GM19468 (cell line): Measurements from ENCODE around the gene OXT.

Source experiments
- ATAC-seq: cut with Tn5 transposase; IDR thresholded peaks from one replicate; pipeline ENCODE4 v1.9.1; 2021; ENCODE audit warnings: mild to moderate bottlenecking, moderate library complexity, moderate number of reproducible peaks; ENCODE audit not compliant: unreplicated experiment; ENCODE audit errors: extremely low read depth

Gene OXT

DNA sequence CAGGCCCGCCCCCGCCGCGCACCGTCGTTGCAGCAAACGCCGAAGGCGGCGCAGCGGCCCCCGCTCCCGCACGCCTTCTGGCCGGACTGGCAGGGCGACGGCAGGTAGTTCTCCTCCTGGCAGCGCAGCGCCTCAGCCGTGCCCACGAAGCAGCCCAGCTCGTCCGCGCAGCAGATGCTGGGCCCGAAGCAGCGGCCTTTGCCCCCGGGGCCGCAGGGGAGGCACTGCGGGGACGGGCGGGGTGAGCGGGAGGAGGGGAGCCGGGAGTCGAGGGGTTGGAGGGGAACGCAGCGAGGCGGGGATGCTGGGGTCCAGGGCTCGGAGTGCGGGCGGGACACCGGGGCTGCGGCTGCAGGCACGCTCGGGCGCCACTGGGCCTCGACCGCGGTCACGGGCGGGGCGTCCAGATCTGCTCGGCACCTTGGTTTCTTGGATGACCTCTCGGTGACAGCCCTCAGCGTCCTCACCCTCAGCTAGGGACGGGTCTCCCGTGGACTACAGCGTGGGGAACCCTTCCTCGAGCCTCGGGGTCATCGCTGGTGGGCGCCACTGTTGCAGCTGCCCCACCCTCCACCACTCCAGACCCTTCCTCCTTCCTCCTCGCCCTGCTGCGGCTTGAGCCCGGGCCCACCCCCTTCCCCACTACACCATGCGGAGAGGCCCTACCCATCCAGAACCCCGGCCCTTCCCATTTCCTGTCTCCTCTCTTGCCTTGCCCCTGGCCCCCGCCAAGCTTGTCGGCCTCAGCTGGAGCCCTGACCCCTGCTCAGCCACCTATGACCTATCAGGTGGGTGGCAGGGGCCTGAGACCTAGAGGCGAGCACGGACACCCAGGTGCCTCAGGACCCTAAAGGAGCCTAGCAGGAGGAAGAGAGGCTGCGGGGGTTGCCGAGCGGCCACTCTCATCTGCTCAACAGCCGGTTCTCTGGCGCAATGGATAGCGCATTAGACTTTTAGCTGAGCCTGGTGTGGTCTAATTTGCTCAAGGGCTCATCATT, 11.8 kb downstream of the OXT start:
- no peak for ATAC-seq

- no peak for ATAC-seq
Observed at GRCh38 chr20:3084283-3084985, 13.0 kb downstream of the OXT start, which contains the start of gene AVP. TSS of gene AVP (minus strand) at chr20:3084724. CDS start at chr20:3084674, 50 bp downstream.

DNA sequence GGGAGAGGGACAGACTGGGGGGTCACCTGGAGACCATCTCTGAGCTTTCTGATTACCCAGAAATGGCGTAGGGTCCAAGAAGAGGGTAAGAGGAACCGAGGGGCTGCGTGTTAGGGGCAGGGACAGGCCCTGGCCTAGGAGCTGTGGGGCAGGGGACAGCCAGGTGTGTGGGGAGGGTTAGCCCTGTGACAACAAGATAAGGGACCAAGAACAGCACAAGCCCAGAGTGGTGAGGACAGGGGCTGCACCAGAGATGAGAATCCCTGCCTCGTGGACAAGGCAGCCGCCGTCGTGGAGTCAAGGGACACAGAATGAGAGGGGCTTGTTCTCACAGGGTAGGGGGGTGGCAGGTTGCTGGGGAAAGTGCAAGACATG, 13.6 kb downstream of the OXT start:
- ATAC-seq = no peak

DNA sequence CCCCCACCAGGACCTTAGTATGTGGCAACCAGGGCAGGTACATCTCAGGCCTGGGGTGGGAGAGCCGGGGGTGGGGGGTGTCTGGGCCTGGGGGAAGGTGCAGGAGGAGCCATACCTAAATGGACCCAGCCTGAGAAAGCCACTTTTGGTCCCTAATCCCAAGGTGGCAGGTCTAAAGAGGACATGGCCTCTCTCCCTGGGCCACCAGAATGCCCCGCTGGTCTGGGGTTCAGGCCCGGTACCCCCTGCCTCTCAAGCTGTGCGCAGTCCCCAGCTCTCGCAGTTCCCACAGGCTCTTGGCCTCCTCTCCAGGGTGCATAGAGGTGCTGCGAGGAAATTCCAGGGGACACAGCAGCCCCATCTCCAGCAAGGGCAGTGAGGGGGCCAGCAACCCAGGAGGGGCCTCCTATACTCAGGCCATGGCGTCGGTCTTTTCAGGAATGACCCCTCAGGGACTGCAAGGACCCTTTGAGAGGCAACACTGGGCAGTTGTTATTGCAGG, 14.2 kb downstream of the OXT start:
- no peak for ATAC-seq

GRCh38 chr20:3088031-3088430, 16.6 kb downstream of the OXT start:
- no peak for ATAC-seq

- no peak for ATAC-seq
Observed at GRCh38 chr20:3090565-3090964, 19.1 kb downstream of the OXT start.

DNA sequence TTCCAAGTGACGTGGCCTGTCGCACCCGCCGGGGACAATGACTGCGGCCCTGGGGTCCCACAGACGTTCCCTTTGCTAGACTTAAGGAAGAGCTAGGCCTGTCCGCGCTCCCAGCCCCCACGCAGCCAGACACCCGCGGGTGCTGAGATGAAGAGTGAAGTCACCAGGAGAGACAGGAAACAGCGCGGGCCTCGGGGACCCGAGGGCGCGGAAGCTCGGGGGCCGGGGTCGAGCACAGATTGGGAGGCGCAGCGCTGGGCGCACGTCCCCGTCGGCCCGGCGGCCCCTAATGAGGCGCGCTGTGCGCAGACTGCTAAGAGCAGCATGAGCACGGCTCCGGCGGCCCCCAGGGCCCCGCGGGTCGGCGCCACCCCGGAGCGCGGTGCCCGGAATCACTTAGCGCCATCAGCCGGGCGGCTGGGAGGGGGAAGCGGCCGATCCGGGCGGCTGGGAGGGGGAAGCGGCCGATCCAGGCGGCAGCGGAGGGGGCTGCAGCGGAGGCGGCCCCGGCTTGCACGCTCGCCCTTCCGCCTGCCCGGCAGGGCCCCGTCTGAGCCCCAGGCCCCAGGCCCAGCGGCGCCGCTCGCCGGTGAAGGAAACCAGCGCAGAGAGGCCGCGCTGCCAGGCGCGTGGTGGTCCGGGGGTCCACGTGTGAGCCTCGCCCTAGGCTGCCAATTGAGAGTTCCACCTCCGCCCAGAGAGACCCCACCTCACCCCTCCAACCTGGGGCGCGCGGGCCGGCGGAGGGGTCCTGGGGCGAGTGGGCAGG, 21.4 kb downstream of the OXT start:
- ATAC-seq = no peak

DNA sequence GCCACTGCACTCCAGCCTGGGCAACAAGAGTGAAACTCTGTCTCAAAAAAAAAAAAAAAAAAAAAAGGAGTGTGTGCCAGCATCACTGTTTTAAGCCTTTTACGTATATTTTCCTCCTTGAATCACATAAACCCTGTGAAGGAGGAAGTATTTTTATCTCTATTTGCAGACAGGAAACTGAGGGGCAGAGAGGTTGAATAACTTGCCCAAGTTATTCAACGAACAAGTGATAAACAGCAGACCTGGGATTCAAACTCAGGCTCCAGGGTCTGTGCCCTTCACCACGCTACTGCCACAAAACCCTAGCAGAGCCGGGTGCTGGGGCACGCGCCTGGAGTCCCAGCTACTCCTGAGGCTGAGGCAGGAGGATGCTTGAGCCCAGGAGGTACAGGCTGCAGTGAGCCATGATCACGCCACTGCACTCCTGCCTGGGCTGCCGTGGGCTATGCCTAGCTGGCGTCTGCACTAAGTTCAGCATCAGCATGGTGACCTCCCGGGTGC, 22.5 kb downstream of the OXT start:
- ATAC-seq = no peak

- ATAC-seq = no peak
Observed at GRCh38 chr20:3094848-3095629, 23.6 kb downstream of the OXT start.

DNA sequence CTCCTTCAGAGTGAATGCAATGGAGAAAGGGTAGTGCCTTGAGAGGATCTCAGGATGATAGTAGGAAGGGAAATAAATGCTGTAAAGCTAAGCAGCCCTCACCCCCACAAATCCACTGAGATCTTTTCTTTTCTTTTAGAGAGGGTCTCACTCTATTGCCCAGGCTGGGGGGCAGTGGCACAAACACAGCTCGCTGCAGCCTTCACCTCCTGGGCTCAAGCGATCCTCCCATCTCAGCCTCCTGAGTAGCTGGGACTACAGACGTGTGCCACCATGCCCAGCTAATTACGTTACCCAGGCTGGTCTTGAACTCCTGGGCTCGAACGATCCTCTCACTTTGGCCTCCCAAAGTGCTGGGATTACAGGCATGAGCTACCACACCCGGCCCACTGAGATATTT, 29.1 kb downstream of the OXT start:
- ATAC-seq = no peak

DNA sequence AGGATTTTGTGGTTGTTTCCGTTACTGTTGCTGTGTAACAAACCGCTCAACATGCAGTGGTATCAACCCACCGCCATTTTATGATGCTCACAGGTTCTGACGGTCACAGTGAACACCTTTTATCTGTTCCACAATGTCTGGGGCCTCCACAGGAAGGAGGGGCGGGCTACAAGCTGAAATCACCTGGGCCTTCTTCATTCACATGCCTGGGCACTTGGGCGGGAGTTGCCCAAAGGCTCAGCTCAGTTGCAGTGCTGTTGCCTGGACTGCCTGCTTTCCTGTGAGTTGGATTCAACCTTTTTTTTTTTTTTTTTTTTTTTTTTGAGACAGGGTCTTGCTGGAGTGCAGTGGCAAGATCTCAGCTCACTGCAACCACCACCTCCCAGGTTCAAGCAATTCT, 29.8 kb downstream of the OXT start:
- no peak for ATAC-seq

GRCh38 chr20:3101737-3102574, 30.5 kb downstream of the OXT start:
- ATAC-seq = no peak

DNA sequence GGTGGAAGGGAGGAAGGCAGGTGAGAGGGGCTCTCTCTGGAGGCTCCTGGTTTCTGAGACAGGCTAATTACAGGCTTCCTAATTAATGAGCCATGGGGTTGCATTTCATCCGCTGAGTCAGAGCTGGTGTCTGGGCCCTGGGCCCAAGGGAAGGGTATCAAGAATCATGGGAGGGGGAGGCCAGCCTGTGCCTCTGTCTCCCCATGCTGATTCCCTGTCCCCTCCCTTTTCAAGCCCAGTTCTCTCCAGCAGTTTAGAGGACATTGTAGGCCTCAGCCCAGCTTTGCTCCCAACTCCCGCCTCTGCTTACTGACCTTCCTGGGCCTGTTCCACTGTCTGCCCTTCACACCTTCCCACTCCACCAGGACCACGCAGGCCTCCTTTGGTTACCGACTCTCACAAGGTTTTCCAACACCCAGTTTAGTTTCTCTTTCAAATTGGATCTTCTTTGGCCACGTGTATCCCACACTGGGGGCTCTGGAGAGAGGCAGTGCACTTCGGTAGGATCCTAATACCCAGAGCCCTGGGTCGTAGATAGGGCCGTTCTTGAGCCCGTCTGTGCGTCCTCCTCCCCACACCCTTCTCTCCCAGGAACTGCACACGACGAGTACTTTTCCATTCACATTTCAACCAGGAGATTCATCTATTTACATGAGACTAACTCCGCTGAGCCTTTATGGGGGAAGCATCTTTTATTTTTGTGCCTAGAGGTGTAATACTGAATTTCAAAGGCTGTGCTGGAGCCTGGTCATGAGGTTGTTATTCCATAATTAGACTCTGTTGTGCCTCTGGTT, 31.4 kb downstream of the OXT start:
- no peak for ATAC-seq

GRCh38 chr20:3103369-3104032, 32.1 kb downstream of the OXT start:
- no peak for ATAC-seq

DNA sequence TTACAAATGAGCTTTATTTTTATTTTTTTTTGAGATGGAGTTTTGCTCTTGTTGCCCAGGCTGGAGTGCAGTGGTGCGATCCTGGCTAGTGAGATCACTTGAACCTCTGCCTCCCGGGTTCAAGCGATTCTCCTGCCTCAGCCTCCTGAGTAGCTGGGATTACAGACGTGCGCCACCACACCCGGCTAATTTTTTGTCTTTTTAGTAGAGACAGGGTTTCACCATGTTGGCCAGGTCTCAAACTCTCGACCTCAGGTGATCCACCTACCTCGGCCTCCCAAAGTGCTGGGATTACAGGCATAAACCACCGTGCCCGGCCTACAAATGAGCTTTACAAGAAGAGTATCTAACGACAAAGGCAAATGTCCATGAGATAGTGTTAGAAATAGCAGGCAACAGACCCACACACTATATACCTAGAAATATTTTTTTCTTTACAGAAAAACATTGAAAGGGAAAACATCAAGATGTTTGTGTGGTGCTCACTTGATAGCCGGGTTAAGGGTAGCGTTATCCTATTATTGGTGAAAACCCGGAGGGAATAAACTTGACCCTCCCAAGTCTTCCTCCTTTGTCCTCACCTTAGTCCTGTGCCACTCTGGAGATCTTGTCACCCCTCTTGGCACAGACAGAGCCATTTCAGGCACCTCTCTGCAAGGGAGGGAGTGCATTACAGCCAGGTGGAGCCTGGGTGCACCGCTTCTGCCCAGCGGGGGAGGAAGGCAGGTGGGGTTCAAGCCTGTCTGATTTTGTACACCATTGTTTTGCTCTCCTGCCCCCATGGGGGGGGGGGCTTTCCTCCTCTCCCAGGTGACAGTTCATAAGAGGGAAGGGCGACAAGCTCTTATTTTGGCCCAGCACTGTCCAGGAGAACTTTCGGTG, 34.1 kb downstream of the OXT start:
- ATAC-seq = no peak

DNA sequence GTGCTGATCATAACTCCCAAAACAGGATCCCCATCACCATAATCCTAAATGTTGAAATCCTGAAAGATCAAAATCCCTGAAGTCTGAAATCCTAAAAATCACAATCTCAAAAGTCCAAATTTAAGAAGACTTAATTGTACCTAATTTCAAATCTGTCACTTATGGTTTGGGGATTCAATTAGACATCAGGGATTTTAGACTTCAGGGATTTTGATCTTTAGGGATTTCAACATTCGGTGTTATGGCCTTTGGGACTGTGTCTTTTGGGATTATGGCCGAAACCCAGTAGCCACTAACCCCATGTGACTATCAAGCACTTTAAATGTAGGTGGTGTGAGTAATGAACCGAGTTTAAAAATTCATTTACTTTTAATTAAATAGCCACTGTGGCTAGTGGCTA, 34.8 kb downstream of the OXT start:
- ATAC-seq = no peak
